NCI-H2081 treated with DMSO at 0.1 percent for 48 hours (cell line): ENCODE results near the gene IL21.
"Not testable (repeated sequence)": the region's sequence is repeated elsewhere in the genome, so short reads cannot be mapped to it uniquely, and the experiment has no call there.

Experiments
- DNase-seq: peaks from one replicate; lab custom pipeline; 2025; lab: John Stamatoyannopoulos, UW

IL21 gene

DNA sequence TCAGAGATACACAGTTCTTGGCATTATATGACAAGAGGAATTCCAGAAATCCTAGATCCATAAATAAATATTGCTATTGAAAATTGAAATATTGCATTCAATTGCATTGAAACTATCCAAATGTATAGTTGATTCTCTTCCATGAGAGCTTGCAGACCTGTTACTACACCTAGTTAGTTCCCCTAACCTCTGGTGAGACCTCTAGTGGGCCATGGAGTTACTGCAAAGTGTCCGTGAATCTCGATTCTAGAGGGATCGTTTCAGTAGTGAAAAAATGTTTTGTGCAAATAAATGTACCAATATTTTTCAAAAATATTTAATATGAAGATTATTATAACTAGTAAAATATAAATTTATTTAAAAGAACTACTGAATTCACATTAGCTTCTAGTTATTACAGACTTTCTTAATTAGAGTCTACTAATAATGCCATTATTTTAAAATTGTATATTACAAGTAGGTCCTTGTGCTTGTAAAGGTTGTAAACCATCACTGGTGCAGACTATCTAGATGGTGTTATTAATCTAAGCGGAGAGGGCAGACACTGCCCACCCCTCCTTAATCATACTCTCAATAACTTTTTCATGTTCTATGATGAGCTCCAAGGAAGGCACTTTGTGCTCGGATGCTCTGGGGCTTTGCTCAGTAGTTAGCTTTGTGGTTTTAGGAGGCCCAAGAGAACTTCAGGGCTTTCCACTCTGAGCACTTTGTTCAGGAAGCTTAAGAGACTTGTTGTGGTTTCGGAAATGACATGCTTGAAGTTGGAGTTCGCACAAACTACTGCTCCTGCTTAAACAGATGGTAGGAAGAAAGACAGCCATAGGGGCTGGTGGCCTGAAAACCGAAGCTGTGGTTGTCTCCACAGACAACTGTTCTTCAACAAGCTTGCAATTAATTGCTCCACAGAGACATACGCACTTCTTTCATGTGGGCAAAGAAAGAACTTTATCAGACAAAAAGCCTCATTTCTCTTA lies 42.8 kb downstream of the IL21 start:
- no peak for DNase-seq

DNA sequence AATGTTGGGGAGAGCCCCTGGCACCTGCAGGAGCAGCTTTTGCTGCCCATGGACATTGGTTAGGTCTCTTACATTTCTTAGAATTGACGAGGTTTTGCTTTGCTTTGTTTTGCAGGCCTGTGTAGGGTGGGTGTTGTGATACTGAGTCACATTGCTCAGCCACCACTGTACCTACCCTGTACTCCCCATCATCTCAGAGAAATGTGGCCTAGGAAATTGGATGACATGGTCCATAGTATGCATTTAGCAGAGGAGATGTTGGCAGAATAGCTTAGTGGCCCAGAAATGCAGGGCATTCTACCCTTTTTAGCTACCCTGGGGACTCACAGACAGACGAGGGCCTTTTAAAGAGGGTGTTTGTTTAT lies 43.7 kb downstream of the IL21 start:
- no peak for DNase-seq

DNA sequence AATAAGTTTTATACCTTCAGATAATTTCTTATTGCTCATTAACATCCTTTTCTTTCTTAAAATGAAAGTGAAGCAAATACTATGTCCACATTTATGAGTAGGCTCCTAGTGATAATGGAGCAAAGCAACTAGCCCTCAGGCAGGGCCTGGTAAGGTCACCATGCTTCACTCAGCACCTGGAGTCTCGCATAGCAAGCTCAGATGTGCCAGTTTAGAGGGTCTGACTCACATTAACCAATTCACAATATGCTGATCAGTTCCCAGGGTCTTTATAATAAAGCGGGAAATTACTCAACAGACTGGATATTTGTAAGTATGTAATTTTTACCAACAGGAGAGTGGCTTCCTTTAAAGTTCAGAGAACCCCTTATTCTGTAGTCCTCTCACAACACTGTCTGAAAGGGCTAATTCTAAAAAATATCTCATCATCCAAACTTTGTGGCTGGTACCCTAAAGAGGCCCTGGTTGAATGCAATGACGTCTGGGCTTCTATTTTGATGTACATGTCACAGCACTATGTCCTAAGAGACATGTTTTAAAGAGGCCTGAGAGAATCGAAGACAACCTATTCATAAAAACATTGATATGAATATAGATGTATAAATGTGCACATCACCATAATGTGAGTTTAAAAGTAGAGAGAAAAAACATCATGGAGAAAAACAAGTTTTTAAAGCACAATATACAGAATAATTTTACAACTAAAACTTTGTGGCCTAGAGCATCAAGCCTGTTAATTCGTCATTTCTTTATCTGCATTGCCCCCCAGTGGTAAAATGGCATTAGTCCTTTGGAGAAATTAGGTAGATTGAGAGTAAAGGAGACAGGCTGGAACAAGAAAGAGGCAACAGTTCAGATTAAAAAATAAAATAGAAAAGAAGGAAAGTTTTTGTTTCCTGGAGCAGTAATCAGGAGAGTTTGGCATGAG lies 44.3 kb downstream of the IL21 start:
- DNase-seq = no peak

DNA sequence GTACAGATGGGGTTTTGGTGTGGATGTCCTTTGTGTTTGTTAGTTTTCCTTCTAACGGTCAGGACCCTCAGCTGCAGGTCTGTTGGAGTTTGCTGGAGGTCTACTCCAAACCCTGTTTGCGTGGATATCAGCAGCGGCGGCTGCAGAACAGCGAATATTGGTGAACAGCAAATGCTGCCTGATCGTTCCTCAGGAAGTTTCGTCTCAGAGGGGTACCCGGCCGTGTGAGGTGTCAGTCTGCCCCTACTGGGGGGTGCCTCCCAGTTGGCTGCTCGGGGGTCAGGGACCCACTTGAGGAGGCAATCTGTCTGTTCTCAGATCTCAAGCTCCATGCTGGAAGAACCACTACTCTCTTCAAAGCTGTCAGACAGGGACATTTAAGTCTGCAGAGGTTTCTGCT lies 46.5 kb downstream of the IL21 start:
- DNase-seq = not testable (repeated sequence)

DNA sequence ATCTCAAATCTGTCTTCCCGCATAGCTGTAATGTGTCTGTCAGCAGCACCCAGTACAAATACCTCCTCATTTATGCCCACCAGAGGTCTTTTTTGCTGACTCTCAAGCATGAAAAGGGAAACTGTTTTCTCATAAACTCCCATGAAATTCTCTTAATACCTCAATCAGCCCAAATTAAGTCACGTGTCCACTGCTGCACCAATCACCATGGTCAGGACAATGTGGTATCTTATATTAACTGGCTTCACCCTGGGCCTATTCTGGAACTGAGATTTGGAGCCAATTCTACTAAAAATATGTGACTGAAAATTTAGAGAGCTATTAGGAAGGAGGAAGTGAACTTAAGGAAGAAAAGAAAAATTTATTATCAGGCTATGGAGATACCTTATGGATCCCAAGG lies 58.4 kb downstream of the IL21 start:
- no peak for DNase-seq
